WTC11 (cell line): Measurements from ENCODE around the gene FANCD2. TPM values are rescaled to one million over a fixed set of nuclear protein-coding genes. Genes with fewer than 3 reads are reported as not detected.

Experiments used
- ATAC-seq: fragments of 200-7000 bp; cut with Tn5 transposase; 2 replicates; pipeline ENCODE4 v1.10.0; 2021; ENCODE audit warnings: mild to moderate bottlenecking, moderate library complexity
- CTCF ChIA-PET: fragments of 300-600 bp; sonication (Branson Sonifier 250); formaldehyde crosslinking; loops from one replicate; lab custom pipeline; 2021; ENCODE audit warnings: antibody characterized with exemption; lab: Charles Lee
- POLR2A ChIA-PET: fragments of 350-600 bp; sonication (Branson Sonifier 250); formaldehyde crosslinking; loops from one replicate; lab custom pipeline; 2021; ENCODE audit warnings: antibody characterized with exemption; lab: Charles Lee
- DNase-seq: peaks from one replicate; pipeline ENCODE4 v3.0.0; 2021; ENCODE audit warnings: low spot score
- H3K27ac Mint-ChIP-seq: 2 replicates; pipeline ENCODE4 v1.8.0; 2021; ENCODE audit warnings: mixed read lengths
- H3K27me3 Mint-ChIP-seq: 2 replicates; pipeline ENCODE4 v1.8.0; 2021; ENCODE audit warnings: low read depth, mild to moderate bottlenecking, moderate library complexity, mixed read lengths
- H3K36me3 Mint-ChIP-seq: 2 replicates; pipeline ENCODE4 v1.8.0; 2021; ENCODE audit warnings: mixed read lengths
- H3K4me1 Mint-ChIP-seq: 2 replicates; pipeline ENCODE4 v1.8.0; 2022; ENCODE audit warnings: mixed read lengths
- H3K4me3 Mint-ChIP-seq: 2 replicates; pipeline ENCODE4 v1.8.0; 2021; ENCODE audit warnings: mild to moderate bottlenecking, moderate library complexity, mixed read lengths
- H3K9me3 Mint-ChIP-seq: 2 replicates; pipeline ENCODE4 v1.8.0; 2021; ENCODE audit warnings: mixed read lengths
- ARID4B ChIP-seq: sonication (generic); formaldehyde crosslinking; IDR thresholded peaks from 2 replicates; pipeline ENCODE4 v1.8.0; 2023; ENCODE audit warnings: missing genetic modification reagents, mild to moderate bottlenecking, borderline replicate concordance
- ELF4 ChIP-seq: sonication (generic); formaldehyde crosslinking; IDR thresholded peaks from 2 replicates; pipeline ENCODE4 v1.8.1; 2022; ENCODE audit warnings: low read depth, mild to moderate bottlenecking, moderate library complexity, missing genetic modification reagents
- FOXP1 ChIP-seq: sonication (generic); formaldehyde crosslinking; IDR thresholded peaks from 2 replicates; pipeline ENCODE4 v1.8.0; 2022; ENCODE audit warnings: missing genetic modification reagents, mild to moderate bottlenecking, moderate library complexity, borderline replicate concordance
- GABPB1 ChIP-seq: sonication (generic); formaldehyde crosslinking; IDR thresholded peaks from 2 replicates; pipeline ENCODE4 v1.8.1; 2023; ENCODE audit warnings: mild to moderate bottlenecking, missing genetic modification reagents
- HMGA2 ChIP-seq: fragments of 250-450 bp; sonication (Bioruptor Pico); IDR thresholded peaks from 2 replicates; pipeline ENCODE4 v1.4.0; 2021; ENCODE audit warnings: mild to moderate bottlenecking, moderate library complexity
- KAT7 ChIP-seq: sonication (generic); formaldehyde crosslinking; IDR thresholded peaks from 2 replicates; pipeline ENCODE4 v1.8.1; 2023; ENCODE audit warnings: missing genetic modification reagents, mild to moderate bottlenecking, borderline replicate concordance
- MYBL2 ChIP-seq: sonication (generic); formaldehyde crosslinking; IDR thresholded peaks from 2 replicates; pipeline ENCODE4 v1.8.1; 2023; ENCODE audit warnings: mild to moderate bottlenecking, moderate library complexity, missing genetic modification reagents
- RELA ChIP-seq: sonication (generic); formaldehyde crosslinking; IDR thresholded peaks from 2 replicates; pipeline ENCODE4 v1.8.1; 2022; ENCODE audit warnings: missing genetic modification reagents, mild to moderate bottlenecking, borderline replicate concordance
- SOX15 ChIP-seq: fragments of 250-450 bp; sonication (Bioruptor Pico); IDR thresholded peaks from 2 replicates; pipeline ENCODE4 v1.9.0; 2021; ENCODE audit warnings: mild to moderate bottlenecking
- TCF7 ChIP-seq: sonication (generic); formaldehyde crosslinking; IDR thresholded peaks from 2 replicates; pipeline ENCODE4 v1.8.0; 2022; ENCODE audit warnings: mild to moderate bottlenecking, low read depth, missing genetic modification reagents, moderate library complexity
- ZMAT4 ChIP-seq: fragments of 250-450 bp; sonication (Bioruptor Pico); IDR thresholded peaks from 2 replicates; pipeline ENCODE4 v1.9.0; 2021; ENCODE audit warnings: mild to moderate bottlenecking
- ZNF138 ChIP-seq: sonication (generic); formaldehyde crosslinking; conservative IDR thresholded peaks from 2 replicates; pipeline ENCODE4 v1.8.1; 2022; ENCODE audit warnings: mild to moderate bottlenecking, moderate library complexity, missing genetic modification reagents
- ZNF263 ChIP-seq: sonication (generic); formaldehyde crosslinking; IDR thresholded peaks from 2 replicates; pipeline ENCODE4 v1.8.1; 2022; ENCODE audit warnings: low read depth, mild to moderate bottlenecking, moderate library complexity, missing genetic modification reagents
- ZNF317 ChIP-seq: sonication (generic); formaldehyde crosslinking; IDR thresholded peaks from 2 replicates; pipeline ENCODE4 v1.8.1; 2023; ENCODE audit warnings: low read depth, mild to moderate bottlenecking, moderate library complexity, missing genetic modification reagents, borderline replicate concordance
- ZNF396 ChIP-seq: fragments of 250-450 bp; sonication (Bioruptor Pico); IDR thresholded peaks from 2 replicates; pipeline ENCODE4 v1.8.0; 2021; ENCODE audit warnings: mild to moderate bottlenecking, moderate library complexity, borderline replicate concordance
- total RNA-seq: library from RNA; stranded (reverse); gene quantifications from 3 replicates; pipeline ENCODE4 v1.2.3, GENCODE V29; 2021
- TF ChIP-seq, protein P1 (sequence below): sonication (generic); formaldehyde crosslinking; IDR thresholded peaks from 2 replicates; pipeline ENCODE4 v1.8.1; 2022; ENCODE audit warnings: mild to moderate bottlenecking, missing genetic modification reagents, moderate library complexity, borderline replicate concordance
- TF ChIP-seq, protein P2 (sequence below): sonication (generic); formaldehyde crosslinking; IDR thresholded peaks from 2 replicates; pipeline ENCODE4 v1.8.1; 2023; ENCODE audit warnings: mild to moderate bottlenecking, missing genetic modification reagents

The FANCD2 gene
- total RNA-seq, 1 experiment from 2014 or later = 69.6 TPM

GRCh38 chr3:10142707-10143560, 116.7 kb downstream of the FANCD2 start:
- H3K4me1 Mint-ChIP-seq = peaks cover 12% of the 10 kb centered on the region
- CTCF ChIA-PET = no interaction called here
- peak overlapping the region; percentile 83 for H3K4me3 Mint-ChIP-seq
- POLR2A ChIA-PET = no interaction called here
- DNase-seq (no peak), ATAC-seq (no peak)
- H3K9me3 Mint-ChIP-seq = no peaks in the 10 kb centered on the region
- TF ChIP-seq GABPB1 (CRISPR knock-in tag) (peak; percentile 83), FOXP1 (CRISPR knock-in tag) (no peak)
- H3K36me3 Mint-ChIP-seq = peaks cover 19% of the 10 kb centered on the region
- H3K27me3 Mint-ChIP-seq = no peaks in the 10 kb centered on the region
- peak overlapping the region; percentile 87 for H3K27ac Mint-ChIP-seq

DNA sequence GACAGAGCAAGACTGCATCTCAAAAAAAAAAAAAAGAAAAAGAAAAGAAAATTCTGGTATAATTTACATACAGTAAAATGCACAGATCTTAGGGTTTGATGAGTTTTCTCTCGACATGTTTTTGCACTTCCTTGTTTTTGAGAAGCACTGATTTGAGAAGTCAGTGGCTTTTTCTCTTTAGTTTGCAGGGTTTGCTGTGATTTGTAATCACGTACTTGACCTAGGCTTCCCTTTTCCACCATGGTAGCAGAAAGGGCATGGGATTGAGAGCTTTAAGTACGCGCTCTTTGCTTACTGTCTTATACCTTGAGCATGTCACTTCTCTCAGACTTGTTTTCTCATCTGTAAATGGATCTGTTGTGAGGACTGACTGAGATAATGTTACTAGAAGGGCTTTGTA, 119.4 kb downstream of the FANCD2 start:
- no peak for TF ChIP-seq HMGA2 (CRISPR knock-in tag)
- TF ChIP-seq TCF7 = no peak
- TF ChIP-seq ELF4 (CRISPR knock-in tag) = no peak
- no peak for TF ChIP-seq RELA (CRISPR knock-in tag)
- no peak for TF ChIP-seq MYBL2
- no peak for TF ChIP-seq SOX15
- TF ChIP-seq, protein P1, sequence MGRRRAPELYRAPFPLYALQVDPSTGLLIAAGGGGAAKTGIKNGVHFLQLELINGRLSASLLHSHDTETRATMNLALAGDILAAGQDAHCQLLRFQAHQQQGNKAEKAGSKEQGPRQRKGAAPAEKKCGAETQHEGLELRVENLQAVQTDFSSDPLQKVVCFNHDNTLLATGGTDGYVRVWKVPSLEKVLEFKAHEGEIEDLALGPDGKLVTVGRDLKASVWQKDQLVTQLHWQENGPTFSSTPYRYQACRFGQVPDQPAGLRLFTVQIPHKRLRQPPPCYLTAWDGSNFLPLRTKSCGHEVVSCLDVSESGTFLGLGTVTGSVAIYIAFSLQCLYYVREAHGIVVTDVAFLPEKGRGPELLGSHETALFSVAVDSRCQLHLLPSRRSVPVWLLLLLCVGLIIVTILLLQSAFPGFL (CRISPR knock-in tag) = no peak
- no peak for TF ChIP-seq ZNF138 (CRISPR knock-in tag)
- TF ChIP-seq ZNF263 (CRISPR knock-in tag) = no peak
- no peak for TF ChIP-seq ZNF396
- TF ChIP-seq ZNF317 (CRISPR knock-in tag) = no peak
- TF ChIP-seq ARID4B (CRISPR knock-in tag) = no peak
- TF ChIP-seq, protein P2, sequence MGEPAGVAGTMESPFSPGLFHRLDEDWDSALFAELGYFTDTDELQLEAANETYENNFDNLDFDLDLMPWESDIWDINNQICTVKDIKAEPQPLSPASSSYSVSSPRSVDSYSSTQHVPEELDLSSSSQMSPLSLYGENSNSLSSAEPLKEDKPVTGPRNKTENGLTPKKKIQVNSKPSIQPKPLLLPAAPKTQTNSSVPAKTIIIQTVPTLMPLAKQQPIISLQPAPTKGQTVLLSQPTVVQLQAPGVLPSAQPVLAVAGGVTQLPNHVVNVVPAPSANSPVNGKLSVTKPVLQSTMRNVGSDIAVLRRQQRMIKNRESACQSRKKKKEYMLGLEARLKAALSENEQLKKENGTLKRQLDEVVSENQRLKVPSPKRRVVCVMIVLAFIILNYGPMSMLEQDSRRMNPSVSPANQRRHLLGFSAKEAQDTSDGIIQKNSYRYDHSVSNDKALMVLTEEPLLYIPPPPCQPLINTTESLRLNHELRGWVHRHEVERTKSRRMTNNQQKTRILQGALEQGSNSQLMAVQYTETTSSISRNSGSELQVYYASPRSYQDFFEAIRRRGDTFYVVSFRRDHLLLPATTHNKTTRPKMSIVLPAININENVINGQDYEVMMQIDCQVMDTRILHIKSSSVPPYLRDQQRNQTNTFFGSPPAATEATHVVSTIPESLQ (CRISPR knock-in tag) = no peak
- TF ChIP-seq ZMAT4 = no peak
- no peak for TF ChIP-seq KAT7 (CRISPR knock-in tag)
- Mint-ChIP-seq H3K27ac (peak overlapping the region; percentile 86; the same call in 1 of the 2 replicates), H3K27me3 (no peaks in the 10 kb centered on the region), H3K4me3 (no peak overlapping the region), H3K4me1 (peaks cover 12% of the 10 kb centered on the region), H3K9me3 (no peaks in the 10 kb centered on the region), H3K36me3 (peaks cover 37% of the 10 kb centered on the region)
- ChIA-PET POLR2A (no interaction called here), CTCF (no interaction called here)
- DNase-seq = no peak
- no peak for ATAC-seq
